ENCODE measurements around the gene RIPOR2.
"Not testable (repeated sequence)": the region's sequence is repeated elsewhere in the genome, so short reads cannot be mapped to it uniquely, and the experiment has no call there.

RIPOR2 gene

GRCh38 chr6:24966381-24966780 is 30.6 kb upstream of the RIPOR2 start:
- H3K27ac Mint-ChIP-seq, result no peak overlapping the region
- H3K4me1 Mint-ChIP-seq, result peaks cover 59% of the 10 kb centered on the region
- no peaks in the 10 kb centered on the region for H3K9me3 Mint-ChIP-seq
- no peaks in the 10 kb centered on the region for H3K36me3 Mint-ChIP-seq
- H3K4me3 Mint-ChIP-seq, result no peak overlapping the region
- no peak for DNase-seq (ENCODE audit: low spot score in 2 of 2)
- no peak for ATAC-seq

GRCh38 chr6:24963887-24964570 is 28.3 kb upstream of the RIPOR2 start:
- Mint-ChIP-seq H3K4me1 (peaks cover 59% of the 10 kb centered on the region), H3K9me3 (no peaks in the 10 kb centered on the region)

GRCh38 chr6:24963339-24963738 is 27.6 kb upstream of the RIPOR2 start:
- DNase-seq (ENCODE audit: low spot score in 2 of 2) (no peak), ATAC-seq (no peak)
- no peak overlapping the region for H3K4me3 Mint-ChIP-seq
- no peaks in the 10 kb centered on the region for H3K9me3 Mint-ChIP-seq
- peaks cover 58% of the 10 kb centered on the region for H3K4me1 Mint-ChIP-seq
- no peaks in the 10 kb centered on the region for H3K36me3 Mint-ChIP-seq
- H3K27ac Mint-ChIP-seq, result no peak overlapping the region

More at GRCh38 chr6:24963887-24964570, 28.3 kb upstream of the RIPOR2 start:
- Mint-ChIP-seq H3K27ac (no peak overlapping the region), H3K4me3 (no peak overlapping the region), H3K36me3 (no peaks in the 10 kb centered on the region)
- ATAC-seq, result no peak
- peak in 1 of 2 donors; percentile 23 for DNase-seq (ENCODE audit: low spot score in 2 of 2)

- H3K4me3 Mint-ChIP-seq, result no peak overlapping the region
- H3K36me3 Mint-ChIP-seq, result no peaks in the 10 kb centered on the region
- peak overlapping the region; percentile 41 for H3K27ac Mint-ChIP-seq
- H3K4me1 Mint-ChIP-seq, result peaks cover 58% of the 10 kb centered on the region
- ATAC-seq, result no peak
- no peak for DNase-seq (ENCODE audit: low spot score in 2 of 2)
- no peaks in the 10 kb centered on the region for H3K9me3 Mint-ChIP-seq
These were observed 26.1 kb upstream of the RIPOR2 start for GRCh38 chr6:24961852-24962251.

GRCh38 chr6:24960991-24961475 is 25.3 kb upstream of the RIPOR2 start:
- Mint-ChIP-seq H3K9me3 (no peaks in the 10 kb centered on the region), H3K27ac (peak overlapping the region; percentile 41), H3K36me3 (no peaks in the 10 kb centered on the region), H3K4me1 (peaks cover 61% of the 10 kb centered on the region), H3K4me3 (peak overlapping the region; percentile 28)
- ATAC-seq (peak; percentile 32), DNase-seq (ENCODE audit: low spot score in 2 of 2) (peak in 1 of 2 donors; percentile 44)

- Mint-ChIP-seq H3K27ac (peak overlapping the region; percentile 74), H3K4me1 (peaks cover 66% of the 10 kb centered on the region), H3K9me3 (no peaks in the 10 kb centered on the region), H3K4me3 (peak overlapping the region; percentile 32), H3K36me3 (no peaks in the 10 kb centered on the region)
- ATAC-seq, result no peak
- no peak for DNase-seq (ENCODE audit: low spot score in 2 of 2)
These were observed 23.6 kb upstream of the RIPOR2 start for GRCh38 chr6:24959319-24959718.

- H3K4me1 Mint-ChIP-seq, result peaks cover 74% of the 10 kb centered on the region
- ATAC-seq (no peak), DNase-seq (ENCODE audit: low spot score in 2 of 2) (no peak)
- H3K27ac Mint-ChIP-seq, result peak overlapping the region; percentile 45
- peak overlapping the region; percentile 11 for H3K4me3 Mint-ChIP-seq
- H3K9me3 Mint-ChIP-seq, result no peaks in the 10 kb centered on the region
- H3K36me3 Mint-ChIP-seq, result peaks cover 6% of the 10 kb centered on the region
These were observed 21.4 kb upstream of the RIPOR2 start for GRCh38 chr6:24957199-24957598.

GRCh38 chr6:24953726-24954125 is 18.0 kb upstream of the RIPOR2 start:
- no peaks in the 10 kb centered on the region for H3K9me3 Mint-ChIP-seq
- no peak overlapping the region for H3K27ac Mint-ChIP-seq
- peaks cover 75% of the 10 kb centered on the region for H3K4me1 Mint-ChIP-seq
- peaks cover 16% of the 10 kb centered on the region for H3K36me3 Mint-ChIP-seq
- no peak overlapping the region for H3K4me3 Mint-ChIP-seq
- ATAC-seq (no peak), DNase-seq (ENCODE audit: low spot score in 2 of 2) (no peak)

- peak; percentile 68 for ATAC-seq
- no peak for DNase-seq (ENCODE audit: low spot score in 2 of 2)
- H3K36me3 Mint-ChIP-seq, result peaks cover 17% of the 10 kb centered on the region
- H3K4me1 Mint-ChIP-seq, result peaks cover 83% of the 10 kb centered on the region
- H3K9me3 Mint-ChIP-seq, result peaks cover 3% of the 10 kb centered on the region
- H3K27ac Mint-ChIP-seq, result peak overlapping the region; percentile 58
- H3K4me3 Mint-ChIP-seq, result peak overlapping the region; percentile 47
These were observed 16.1 kb upstream of the RIPOR2 start for GRCh38 chr6:24951811-24952299.

GRCh38 chr6:24950218-24950941 is 14.6 kb upstream of the RIPOR2 start:
- peaks cover 3% of the 10 kb centered on the region for H3K9me3 Mint-ChIP-seq
- DNase-seq (ENCODE audit: low spot score in 2 of 2), result no peak
- H3K4me1 Mint-ChIP-seq, result peaks cover 79% of the 10 kb centered on the region
- peak; percentile 50 for ATAC-seq
- H3K36me3 Mint-ChIP-seq, result peaks cover 17% of the 10 kb centered on the region
- H3K4me3 Mint-ChIP-seq, result peak overlapping the region; percentile 57
- peak overlapping the region; percentile 84 for H3K27ac Mint-ChIP-seq

- Mint-ChIP-seq H3K9me3 (peaks cover 16% of the 10 kb centered on the region), H3K4me1 (peaks cover 76% of the 10 kb centered on the region), H3K4me3 (peak overlapping the region; percentile 57), H3K27ac (peak overlapping the region; percentile 84), H3K36me3 (peaks cover 17% of the 10 kb centered on the region)
- DNase-seq (ENCODE audit: low spot score in 2 of 2) (peak in 1 of 2 donors; percentile 59), ATAC-seq (peak; percentile 75)
These were observed 13.3 kb upstream of the RIPOR2 start for GRCh38 chr6:24949020-24949569.

GRCh38 chr6:24948261-24948660 is 12.5 kb upstream of the RIPOR2 start:
- peak overlapping the region; percentile 57 for H3K4me3 Mint-ChIP-seq
- not testable (repeated sequence) for DNase-seq (ENCODE audit: low spot score in 2 of 2)
- H3K36me3 Mint-ChIP-seq, result peaks cover 16% of the 10 kb centered on the region
- peak; percentile 47 for ATAC-seq
- H3K27ac Mint-ChIP-seq, result peak overlapping the region; percentile 84
- H3K4me1 Mint-ChIP-seq, result peaks cover 68% of the 10 kb centered on the region
- peaks cover 16% of the 10 kb centered on the region for H3K9me3 Mint-ChIP-seq

- ATAC-seq, result no peak
- DNase-seq (ENCODE audit: low spot score in 2 of 2), result no peak
- Mint-ChIP-seq H3K36me3 (peaks cover 11% of the 10 kb centered on the region), H3K27ac (no peak overlapping the region), H3K9me3 (peaks cover 16% of the 10 kb centered on the region), H3K4me3 (no peak overlapping the region), H3K4me1 (peaks cover 62% of the 10 kb centered on the region)
These were observed 11.9 kb upstream of the RIPOR2 start for GRCh38 chr6:24947636-24948035.

- H3K27ac Mint-ChIP-seq, result no peak overlapping the region
- H3K9me3 Mint-ChIP-seq, result peaks cover 16% of the 10 kb centered on the region
- DNase-seq (ENCODE audit: low spot score in 2 of 2) (no peak), ATAC-seq (no peak)
- peaks cover 42% of the 10 kb centered on the region for H3K4me1 Mint-ChIP-seq
- peaks cover 5% of the 10 kb centered on the region for H3K36me3 Mint-ChIP-seq
- H3K4me3 Mint-ChIP-seq, result no peak overlapping the region
These were observed 9.3 kb upstream of the RIPOR2 start for GRCh38 chr6:24945054-24945453.

- Mint-ChIP-seq H3K4me3 (no peak overlapping the region), H3K4me1 (peaks cover 39% of the 10 kb centered on the region)
These were observed 8.0 kb upstream of the RIPOR2 start for GRCh38 chr6:24943774-24944173.

More at GRCh38 chr6:24943774-24944173, 8.0 kb upstream of the RIPOR2 start:
- peaks cover 16% of the 10 kb centered on the region for H3K9me3 Mint-ChIP-seq
- DNase-seq (ENCODE audit: low spot score in 2 of 2) (no peak), ATAC-seq (no peak)
- H3K36me3 Mint-ChIP-seq, result peaks cover 1% of the 10 kb centered on the region
- H3K27ac Mint-ChIP-seq, result no peak overlapping the region

Data from stimulated activated effector memory CD8-positive, alpha-beta T cell treated with anti-CD3 and anti-CD28 coated beads, Interleukin-12 subunit alpha, Interleukin-12 subunit beta, amount 100 ng/mL, for 72 hours (primary cell).